Ecto neural progenitor cell (in vitro differentiated cells): ENCODE results near the gene GALNT18.

Experiments
- DNase-seq: peaks from one replicate; pipeline ENCODE4 v3.0.0-alpha.2; 2018; ENCODE audit warnings: low spot score

GALNT18 gene

DNA sequence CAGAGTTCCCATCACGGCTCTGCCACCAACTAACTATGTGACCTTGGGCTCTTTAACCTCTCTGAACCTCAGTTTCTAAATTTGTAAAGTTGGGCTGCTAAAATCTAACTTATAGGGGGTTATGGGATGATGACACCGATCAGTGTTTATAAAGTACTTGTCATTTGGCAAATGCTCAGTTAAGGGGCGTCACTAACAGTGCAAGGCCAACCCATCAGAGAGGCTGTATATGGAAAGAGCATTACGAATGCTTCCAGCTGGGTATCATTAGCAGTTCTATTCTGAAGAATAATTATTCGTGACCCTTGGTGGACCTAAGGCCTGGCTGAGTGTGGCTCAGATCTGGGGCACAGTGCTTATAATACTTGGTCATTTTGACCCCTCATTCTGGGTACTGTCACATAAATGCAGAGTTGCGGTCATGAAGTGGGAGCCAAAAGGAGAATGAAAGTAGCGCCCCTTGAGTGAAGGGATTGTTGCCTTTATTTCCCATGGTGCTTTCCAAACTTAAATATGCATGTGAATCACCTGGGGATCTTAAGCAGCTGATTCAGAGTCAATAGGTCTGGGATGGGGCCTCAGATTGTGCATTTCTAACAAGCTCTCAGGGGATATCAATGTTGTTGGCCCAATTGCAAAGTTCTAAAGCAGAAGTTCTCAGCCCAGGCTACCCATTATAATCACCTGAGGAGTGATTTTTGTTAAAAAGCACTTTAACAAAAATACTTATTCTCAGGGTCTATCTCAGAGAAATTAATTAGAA is 384.6 kb downstream of the GALNT18 start:
- DNase-seq = no peak

- no peak for DNase-seq
Observed at GRCh38 chr11:11236498-11237059, 385.2 kb downstream of the GALNT18 start.

DNA sequence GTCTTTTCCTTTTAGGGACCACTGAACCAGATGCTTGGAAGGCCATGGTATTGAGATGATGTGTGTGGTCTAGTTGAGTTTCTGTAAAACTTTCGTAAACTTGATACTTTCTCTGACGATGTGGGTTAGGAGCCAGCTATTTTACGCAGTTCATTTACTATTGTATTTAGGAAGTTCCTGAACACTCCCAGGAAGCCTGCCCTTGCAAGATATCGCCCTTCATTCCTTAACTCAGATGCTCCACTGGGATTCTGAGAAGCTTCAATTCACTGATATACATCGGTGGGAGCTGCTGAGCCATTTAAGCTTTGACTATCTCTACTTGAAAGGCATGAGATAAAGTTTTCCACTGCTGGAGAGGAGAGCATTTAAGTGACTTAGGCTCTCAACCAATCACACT is 390.0 kb downstream of the GALNT18 start:
- no peak for DNase-seq

DNA sequence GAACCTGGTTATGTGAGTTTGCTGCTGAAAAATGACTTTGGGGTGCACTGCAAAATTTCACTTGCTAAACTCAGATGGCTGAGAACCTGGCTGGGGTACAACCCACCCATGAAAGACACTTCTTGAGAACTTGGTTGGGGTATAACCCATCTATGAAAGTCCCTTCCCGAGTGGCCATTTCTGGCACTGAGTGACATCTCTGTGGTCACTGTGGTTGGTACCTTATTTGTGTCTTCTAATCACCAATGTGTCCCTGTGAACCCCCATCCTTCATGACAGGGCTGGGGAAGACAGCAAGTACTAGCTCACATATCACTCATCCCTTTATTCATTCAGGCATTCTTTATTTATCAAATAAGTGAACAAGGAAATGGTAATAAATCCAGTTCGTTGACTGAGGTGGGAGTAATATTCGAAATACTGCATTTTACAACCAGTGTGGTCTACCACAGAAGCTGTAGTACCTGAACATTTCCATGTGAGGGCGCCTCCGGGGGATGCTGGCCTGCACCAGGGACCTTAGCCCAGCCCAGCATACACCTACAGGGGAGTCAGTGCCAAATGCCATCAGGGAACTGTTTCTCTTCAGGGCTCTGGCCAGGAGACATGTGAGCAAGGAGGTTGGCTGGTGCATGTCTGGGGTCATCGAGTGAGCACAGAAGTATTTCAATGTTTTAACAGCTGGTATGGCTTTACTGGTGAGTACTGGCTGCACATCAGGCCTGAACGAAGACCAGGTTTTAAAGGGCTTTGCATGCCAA is 390.8 kb downstream of the GALNT18 start:
- peak; percentile 56 for DNase-seq

GRCh38 chr11:11230087-11230486 is 391.7 kb downstream of the GALNT18 start:
- no peak for DNase-seq

GRCh38 chr11:11229647-11230046 is 392.2 kb downstream of the GALNT18 start:
- DNase-seq = no peak

- no peak for DNase-seq
Observed at GRCh38 chr11:11227296-11228085, 394.3 kb downstream of the GALNT18 start.
